MM.1S (cell line): ENCODE data around the gene POMC.

Source experiments
- CTCF ChIP-seq: fragments of 300-600 bp; sonication (generic); IDR thresholded peaks from 2 replicates; pipeline ENCODE4 v1.5.1; 2016; ENCODE audit warnings: antibody characterized with exemption, low read length, mixed read lengths
- EZH2 ChIP-seq: fragments of 300-600 bp; sonication (generic); optimal IDR thresholded peaks from 2 replicates; pipeline ENCODE3; 2017; ENCODE audit warnings: low read depth, mild to moderate bottlenecking, antibody characterized with exemption, low read length, mixed read lengths
- EZH2phosphoT487 ChIP-seq: fragments of 300-600 bp; sonication (generic); IDR thresholded peaks from 2 replicates; pipeline ENCODE4 v1.6.1; 2018; ENCODE audit warnings: antibody characterized with exemption, low read length

GRCh38 chr2:25165992-25166875, 2.1 kb downstream of the POMC start:
- TF ChIP-seq CTCF (peak; percentile 75), EZH2 (no peak), EZH2phosphoT487 (no peak)
